ENCODE results near the gene WSCD1.

Gene WSCD1

GRCh38 chr17:6107791-6108190, 37.6 kb downstream of the WSCD1 start:
- DNase-seq (ENCODE audit: low read depth in 2 of 2), result no peak

GRCh38 chr17:6108382-6108781, 38.2 kb downstream of the WSCD1 start:
- DNase-seq (ENCODE audit: low read depth in 2 of 2), result no peak

GRCh38 chr17:6108987-6109386, 38.8 kb downstream of the WSCD1 start:
- DNase-seq (ENCODE audit: low read depth in 2 of 2), result no peak

GRCh38 chr17:6109536-6109935, 39.4 kb downstream of the WSCD1 start:
- no peak for DNase-seq (ENCODE audit: low read depth in 2 of 2)

- DNase-seq (ENCODE audit: low read depth in 2 of 2), result no peak
These were observed 39.9 kb downstream of the WSCD1 start for GRCh38 chr17:6110088-6110487.

- DNase-seq (ENCODE audit: low read depth in 2 of 2), result no peak
These were observed 40.4 kb downstream of the WSCD1 start for GRCh38 chr17:6110592-6110991.

- DNase-seq (ENCODE audit: low read depth in 2 of 2), result no peak
These were observed 50.2 kb downstream of the WSCD1 start for GRCh38 chr17:6120351-6120750.

- DNase-seq (ENCODE audit: low read depth in 2 of 2), result no peak
These were observed 54.7 kb downstream of the WSCD1 start for GRCh38 chr17:6124856-6125255.

- DNase-seq (ENCODE audit: low read depth in 2 of 2), result no peak
These were observed 56.6 kb downstream of the WSCD1 start for GRCh38 chr17:6126768-6127167.

- no peak for DNase-seq (ENCODE audit: low read depth in 2 of 2)
These were observed 64.5 kb downstream of the WSCD1 start for GRCh38 chr17:6134721-6135120.

- DNase-seq (ENCODE audit: low read depth in 2 of 2), result no peak
These were observed 65.1 kb downstream of the WSCD1 start for GRCh38 chr17:6135236-6135635.

- DNase-seq (ENCODE audit: low read depth in 2 of 2), result no peak
These were observed 65.8 kb downstream of the WSCD1 start for GRCh38 chr17:6135996-6136395.

GRCh38 chr17:6137716-6138502, 67.7 kb downstream of the WSCD1 start:
- DNase-seq (ENCODE audit: low read depth in 2 of 2), result no peak

- DNase-seq (ENCODE audit: low read depth in 2 of 2), result no peak
These were observed 68.7 kb downstream of the WSCD1 start for GRCh38 chr17:6138761-6139446.

GRCh38 chr17:6139447-6139832, 69.3 kb downstream of the WSCD1 start:
- no peak for DNase-seq (ENCODE audit: low read depth in 2 of 2)

GRCh38 chr17:6140188-6140587, 70.0 kb downstream of the WSCD1 start:
- DNase-seq (ENCODE audit: low read depth in 2 of 2), result no peak

GRCh38 chr17:6140728-6141330, 70.7 kb downstream of the WSCD1 start:
- no peak for DNase-seq (ENCODE audit: low read depth in 2 of 2)

GRCh38 chr17:6142701-6143100, 72.5 kb downstream of the WSCD1 start:
- DNase-seq (ENCODE audit: low read depth in 2 of 2), result no peak

GRCh38 chr17:6145946-6146345, 75.8 kb downstream of the WSCD1 start:
- no peak for DNase-seq (ENCODE audit: low read depth in 2 of 2)

GRCh38 chr17:6147042-6147441, 76.9 kb downstream of the WSCD1 start:
- no peak for DNase-seq (ENCODE audit: low read depth in 2 of 2)

- no peak for DNase-seq (ENCODE audit: low read depth in 2 of 2)
These were observed 83.2 kb downstream of the WSCD1 start for GRCh38 chr17:6153375-6153774.

- DNase-seq (ENCODE audit: low read depth in 2 of 2), result no peak
These were observed 87.5 kb downstream of the WSCD1 start for GRCh38 chr17:6157716-6158115.
